GM12878 (cell line): ENCODE measurements around the gene CACNA2D1. TPM values are rescaled to one million over a fixed set of nuclear protein-coding genes. Genes with fewer than 3 reads are reported as not detected.

Experiments used
- ATF7 ChIP-seq: fragments of 450-650 bp; IDR thresholded peaks from 2 replicates; pipeline ENCODE4 v1.6.1; 2016; ENCODE audit warnings: low read depth, mild to moderate bottlenecking
- NFIC ChIP-seq: IDR thresholded peaks from 2 replicates; pipeline ENCODE4 v1.6.1; 2012; ENCODE audit warnings: low read depth, mild to moderate bottlenecking, inconsistent platforms, low read length, moderate library complexity
- YBX1 ChIP-seq: fragments of 450-650 bp; IDR thresholded peaks from 2 replicates; pipeline ENCODE4 v1.6.1; 2016; ENCODE audit warnings: antibody characterized with exemption
- polyA plus RNA-seq, 11 experiments: library from polyadenylated mRNA; depleted of rRNA in 4 of 11; unstranded in 6 of 11; stranded (reverse) in 5 of 11; fragments of >200 nt; fragmentation: Nextera tagmentation in 4 of 11; fragmentation: Illumina TruSeq in 1 of 11; extraction: Ambion mirVana in 4 of 11; extraction: Trizol in 1 of 11; gene quantifications; 1 replicate in 1 of 11; 2 replicates in 10 of 11; pipeline versions ENCODE4 v1.2.1 to v1.2.3, GENCODE V29; 2011 to 2016; ENCODE audit warnings: inconsistent platforms in 2 of 11, missing spikeins in 2 of 11, low read depth in 1 of 11
- total RNA-seq, 4 experiments: library from RNA; depleted of rRNA in 3 of 4; stranded (reverse); fragments of >200 nt in 3 of 4; fragmentation: Illumina TruSeq in 1 of 4; extraction: Trizol in 1 of 4; gene quantifications; 2 replicates each; pipeline versions ENCODE4 v1.2.1 to v1.2.3, GENCODE V29; 2013 to 2021
- TF ChIP-seq, protein P1 (sequence below): IDR thresholded peaks from 2 replicates; pipeline ENCODE4 v1.6.1; 2012; ENCODE audit warnings: mild to moderate bottlenecking, low read depth, low read length
- TF ChIP-seq, protein P2 (sequence below): fragments of 450-650 bp; IDR thresholded peaks from 2 replicates; pipeline ENCODE4 v1.6.1; 2018; ENCODE audit warnings: borderline replicate concordance, mild to moderate bottlenecking; ENCODE audit not compliant: partially characterized antibody

CACNA2D1 gene
- total and polyA plus RNA-seq, 10 of the 15 experiments (the other 5 are each of a cell fraction or from before 2014, with no cell fraction given) = 0.14 to 14.8 (median 0.97) TPM

DNA sequence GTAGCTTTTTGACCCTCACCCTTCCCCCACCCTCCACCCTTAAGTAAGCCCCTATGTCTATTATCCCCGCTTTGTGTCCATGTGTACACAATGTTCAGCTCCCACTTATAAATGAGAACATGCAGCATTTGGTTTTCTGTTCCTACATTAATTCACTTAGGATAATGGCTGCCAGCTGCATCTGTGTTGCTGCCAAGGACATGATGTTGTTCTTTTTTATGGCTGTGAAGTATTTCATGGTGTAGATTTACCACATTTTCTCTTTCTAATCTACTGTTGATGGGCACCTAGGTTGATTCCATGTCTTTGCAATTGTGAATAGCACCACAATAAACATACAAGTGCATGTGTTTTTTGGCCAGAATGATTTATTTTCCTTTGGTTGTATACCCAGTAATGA, 232.2 kb downstream of the CACNA2D1 start (continued):
- TF ChIP-seq, protein P1, sequence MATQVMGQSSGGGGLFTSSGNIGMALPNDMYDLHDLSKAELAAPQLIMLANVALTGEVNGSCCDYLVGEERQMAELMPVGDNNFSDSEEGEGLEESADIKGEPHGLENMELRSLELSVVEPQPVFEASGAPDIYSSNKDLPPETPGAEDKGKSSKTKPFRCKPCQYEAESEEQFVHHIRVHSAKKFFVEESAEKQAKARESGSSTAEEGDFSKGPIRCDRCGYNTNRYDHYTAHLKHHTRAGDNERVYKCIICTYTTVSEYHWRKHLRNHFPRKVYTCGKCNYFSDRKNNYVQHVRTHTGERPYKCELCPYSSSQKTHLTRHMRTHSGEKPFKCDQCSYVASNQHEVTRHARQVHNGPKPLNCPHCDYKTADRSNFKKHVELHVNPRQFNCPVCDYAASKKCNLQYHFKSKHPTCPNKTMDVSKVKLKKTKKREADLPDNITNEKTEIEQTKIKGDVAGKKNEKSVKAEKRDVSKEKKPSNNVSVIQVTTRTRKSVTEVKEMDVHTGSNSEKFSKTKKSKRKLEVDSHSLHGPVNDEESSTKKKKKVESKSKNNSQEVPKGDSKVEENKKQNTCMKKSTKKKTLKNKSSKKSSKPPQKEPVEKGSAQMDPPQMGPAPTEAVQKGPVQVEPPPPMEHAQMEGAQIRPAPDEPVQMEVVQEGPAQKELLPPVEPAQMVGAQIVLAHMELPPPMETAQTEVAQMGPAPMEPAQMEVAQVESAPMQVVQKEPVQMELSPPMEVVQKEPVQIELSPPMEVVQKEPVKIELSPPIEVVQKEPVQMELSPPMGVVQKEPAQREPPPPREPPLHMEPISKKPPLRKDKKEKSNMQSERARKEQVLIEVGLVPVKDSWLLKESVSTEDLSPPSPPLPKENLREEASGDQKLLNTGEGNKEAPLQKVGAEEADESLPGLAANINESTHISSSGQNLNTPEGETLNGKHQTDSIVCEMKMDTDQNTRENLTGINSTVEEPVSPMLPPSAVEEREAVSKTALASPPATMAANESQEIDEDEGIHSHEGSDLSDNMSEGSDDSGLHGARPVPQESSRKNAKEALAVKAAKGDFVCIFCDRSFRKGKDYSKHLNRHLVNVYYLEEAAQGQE = no peak
- TF ChIP-seq NFIC = no peak
- no peak for TF ChIP-seq ATF7
- TF ChIP-seq, protein P2, sequence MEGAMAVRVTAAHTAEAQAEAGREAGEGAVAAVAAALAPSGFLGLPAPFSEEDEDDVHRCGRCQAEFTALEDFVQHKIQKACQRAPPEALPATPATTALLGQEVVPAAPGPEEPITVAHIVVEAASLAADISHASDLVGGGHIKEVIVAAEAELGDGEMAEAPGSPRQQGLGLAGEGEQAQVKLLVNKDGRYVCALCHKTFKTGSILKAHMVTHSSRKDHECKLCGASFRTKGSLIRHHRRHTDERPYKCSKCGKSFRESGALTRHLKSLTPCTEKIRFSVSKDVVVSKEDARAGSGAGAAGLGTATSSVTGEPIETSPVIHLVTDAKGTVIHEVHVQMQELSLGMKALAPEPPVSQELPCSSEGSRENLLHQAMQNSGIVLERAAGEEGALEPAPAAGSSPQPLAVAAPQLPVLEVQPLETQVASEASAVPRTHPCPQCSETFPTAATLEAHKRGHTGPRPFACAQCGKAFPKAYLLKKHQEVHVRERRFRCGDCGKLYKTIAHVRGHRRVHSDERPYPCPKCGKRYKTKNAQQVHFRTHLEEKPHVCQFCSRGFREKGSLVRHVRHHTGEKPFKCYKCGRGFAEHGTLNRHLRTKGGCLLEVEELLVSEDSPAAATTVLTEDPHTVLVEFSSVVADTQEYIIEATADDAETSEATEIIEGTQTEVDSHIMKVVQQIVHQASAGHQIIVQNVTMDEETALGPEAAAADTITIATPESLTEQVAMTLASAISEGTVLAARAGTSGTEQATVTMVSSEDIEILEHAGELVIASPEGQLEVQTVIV = no peak
- TF ChIP-seq YBX1 = no peak
